GM19397 (cell line): ENCODE measurements around the gene FGFBP1.

Experiments used
- ATAC-seq: cut with Tn5 transposase; IDR thresholded peaks from one replicate; pipeline ENCODE4 v1.9.1; 2021; ENCODE audit warnings: mild to moderate bottlenecking, moderate library complexity; ENCODE audit not compliant: unreplicated experiment

FGFBP1 gene

GRCh38 chr4:15938640-15939039 is at the start of gene FGFBP1:
FGFBP1 (minus strand) TSS chr4:15938740; CDS start chr4:15936632, 2,108 bp downstream.
- ATAC-seq, result no peak

DNA sequence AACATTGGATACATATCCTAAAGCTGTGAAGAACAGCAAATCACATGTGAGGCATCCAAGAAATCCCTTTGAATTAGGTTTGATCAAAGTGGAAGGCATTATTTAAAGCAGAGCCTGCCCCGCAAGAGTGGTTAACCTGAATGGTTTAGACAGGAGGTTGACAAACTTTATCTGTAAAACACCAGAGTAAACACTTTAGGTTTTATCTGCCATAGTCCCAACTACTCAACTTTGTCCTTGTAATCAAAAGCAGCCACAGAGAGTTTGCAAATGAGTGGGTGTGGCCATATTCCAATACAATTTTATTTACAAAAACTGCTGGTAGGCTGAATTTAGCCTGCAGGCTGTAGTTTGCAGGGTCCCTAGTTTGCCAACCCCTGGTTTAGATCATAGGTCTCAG is 49.7 kb upstream of the FGFBP1 start:
- no peak for ATAC-seq

DNA sequence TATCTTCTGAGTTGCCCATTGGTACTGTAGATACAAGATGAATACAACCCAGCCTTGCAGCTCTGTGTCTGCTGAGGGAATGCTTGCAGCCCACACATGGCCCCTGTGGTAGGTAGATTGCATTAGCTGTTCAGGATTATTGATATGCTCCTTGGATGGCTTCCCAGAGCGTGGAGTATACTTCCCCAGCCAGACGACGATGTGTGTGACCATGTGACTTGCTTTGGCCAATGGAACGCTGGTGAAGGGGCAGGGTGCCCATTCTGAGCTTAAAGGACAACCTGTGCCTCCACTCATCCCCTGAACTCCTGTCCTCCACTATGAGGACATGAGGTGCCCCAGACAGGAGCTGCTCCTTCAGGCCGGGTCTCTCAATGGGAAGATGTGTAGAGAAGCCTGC is 48.4 kb upstream of the FGFBP1 start:
- no peak for ATAC-seq

- no peak for ATAC-seq
Observed at GRCh38 chr4:15983610-15984009, 45.1 kb upstream of the FGFBP1 start.

- no peak for ATAC-seq
Observed at GRCh38 chr4:15982842-15983524, 44.4 kb upstream of the FGFBP1 start.

- ATAC-seq, result no peak
Observed at GRCh38 chr4:15976456-15977447, 38.2 kb upstream of the FGFBP1 start.

- ATAC-seq, result no peak
Observed at GRCh38 chr4:15971068-15971801, 32.7 kb upstream of the FGFBP1 start.

DNA sequence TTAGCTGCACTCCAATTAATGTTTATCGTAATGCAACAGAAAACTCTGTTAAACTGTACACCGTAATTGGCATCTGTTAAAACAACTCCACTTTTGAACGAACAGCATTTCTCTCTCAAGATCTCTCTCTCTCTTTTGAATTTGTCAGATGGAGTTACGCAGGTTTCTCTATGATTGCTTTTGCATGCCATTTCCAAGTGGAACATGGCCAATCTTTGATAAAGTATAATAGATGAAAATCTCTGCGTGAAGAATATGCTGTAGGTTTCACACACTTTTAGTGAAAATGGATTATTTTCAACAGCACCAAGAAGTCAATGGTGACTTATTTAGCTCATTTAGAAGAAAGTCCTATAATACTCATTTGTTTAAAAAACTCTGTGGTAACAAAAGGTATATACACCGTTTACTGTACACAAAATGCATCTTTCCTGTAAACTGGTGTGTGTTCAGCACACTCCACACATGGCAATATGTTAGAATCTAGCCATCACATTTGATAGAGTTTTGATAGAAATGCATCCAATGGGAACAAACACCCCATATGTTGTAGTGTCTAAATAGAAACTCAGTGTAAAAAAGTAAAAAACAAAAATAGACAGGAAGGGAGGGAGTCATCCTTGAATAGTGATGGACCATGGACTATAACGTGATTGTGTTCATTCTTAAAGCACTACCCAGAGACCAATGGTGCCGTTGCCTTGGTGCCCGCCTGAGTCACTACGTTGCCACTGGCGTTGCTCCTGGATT is 30.2 kb upstream of the FGFBP1 start:
- no peak for ATAC-seq

- no peak for ATAC-seq
Observed at GRCh38 chr4:15965325-15965724, 26.8 kb upstream of the FGFBP1 start.

- no peak for ATAC-seq
Observed at GRCh38 chr4:15964159-15964558, 25.6 kb upstream of the FGFBP1 start.

DNA sequence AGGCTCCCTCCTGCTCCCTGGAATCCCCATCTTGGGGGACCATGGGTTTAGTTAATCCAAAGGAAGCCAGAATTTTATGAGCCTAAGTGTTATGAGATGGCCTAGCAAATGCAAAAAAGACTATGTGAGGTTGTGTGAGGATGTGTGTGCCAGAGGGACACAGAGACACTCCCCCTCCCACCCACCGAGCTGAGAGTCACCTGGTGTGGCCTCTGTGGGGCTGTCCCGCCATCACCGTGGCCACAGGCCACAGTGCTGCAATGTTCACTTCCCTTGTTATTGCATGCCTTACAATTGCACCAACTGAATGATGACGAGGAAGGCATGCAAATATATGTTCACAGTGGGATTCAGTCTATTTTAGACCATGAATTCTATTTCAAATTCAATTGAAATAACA is 25.0 kb upstream of the FGFBP1 start:
- peak; percentile 59 for ATAC-seq

DNA sequence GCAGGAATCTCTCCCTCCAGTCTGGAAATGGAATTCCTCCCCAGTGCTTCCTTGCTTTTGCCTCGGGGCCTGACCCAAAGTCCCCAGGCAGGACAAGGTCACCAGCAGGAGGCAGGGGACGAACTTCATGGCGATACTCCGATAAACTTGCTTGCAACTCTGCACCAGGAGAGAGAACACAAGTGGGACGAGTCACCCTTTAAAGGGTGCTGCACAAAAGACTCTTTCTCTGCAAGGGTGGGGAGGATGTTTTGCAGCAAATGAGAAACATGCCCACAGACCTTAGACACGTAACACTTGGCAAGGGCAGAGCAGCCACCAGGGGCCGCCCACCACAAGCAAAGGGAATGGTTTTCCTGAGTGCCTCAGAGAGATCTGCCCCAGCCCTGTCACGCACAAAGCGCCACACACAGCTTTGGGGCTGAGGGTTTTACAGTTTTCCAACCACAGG is 24.5 kb upstream of the FGFBP1 start, which contains the start of gene FGFBP2:
Gene FGFBP2 (minus strand): TSS at position 175 of the 451 bp plus-strand sequence. CDS start 46 bp downstream, at position 129.
- peak; percentile 51 for ATAC-seq

DNA sequence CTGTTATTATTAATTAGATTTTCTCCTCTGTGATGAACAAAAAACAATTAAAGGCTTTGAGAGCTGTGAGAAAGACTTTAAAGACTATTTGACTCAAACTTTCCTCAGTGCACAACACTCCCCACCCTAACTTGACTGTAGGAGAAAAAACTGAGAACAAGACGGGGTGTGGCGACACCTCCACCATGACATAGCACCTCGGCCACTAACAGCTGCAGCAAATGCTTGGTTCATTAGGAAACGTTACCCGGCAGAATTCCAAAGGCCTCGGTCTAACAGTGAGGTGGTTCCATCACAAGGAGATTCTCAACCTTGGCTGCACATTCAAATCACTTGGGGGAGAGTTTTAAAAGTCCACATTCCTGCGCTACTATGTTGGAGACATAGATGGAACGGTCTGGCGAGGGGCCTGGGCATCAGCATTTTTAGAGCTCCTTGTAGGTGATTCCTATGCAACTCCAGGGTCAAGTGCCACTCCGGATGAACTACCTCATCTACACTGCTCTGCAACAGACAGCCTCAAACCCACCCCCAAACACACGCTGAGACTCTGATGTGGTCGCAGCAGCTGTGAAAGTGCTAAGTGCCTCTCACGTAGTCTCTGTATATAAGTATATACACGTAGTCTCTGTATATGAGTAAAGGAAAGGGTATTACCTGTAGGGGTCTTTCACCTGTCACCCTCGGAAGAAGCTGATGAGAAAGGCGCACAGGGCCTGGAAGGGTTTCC is 23.4 kb upstream of the FGFBP1 start:
- ATAC-seq, result no peak

GRCh38 chr4:15958562-15958961 is 20.0 kb upstream of the FGFBP1 start:
- no peak for ATAC-seq

- peak; percentile 87 for ATAC-seq
Observed at GRCh38 chr4:15956179-15956850, 17.8 kb upstream of the FGFBP1 start.

GRCh38 chr4:15955670-15956069 is 17.1 kb upstream of the FGFBP1 start:
- ATAC-seq, result peak; percentile 5

DNA sequence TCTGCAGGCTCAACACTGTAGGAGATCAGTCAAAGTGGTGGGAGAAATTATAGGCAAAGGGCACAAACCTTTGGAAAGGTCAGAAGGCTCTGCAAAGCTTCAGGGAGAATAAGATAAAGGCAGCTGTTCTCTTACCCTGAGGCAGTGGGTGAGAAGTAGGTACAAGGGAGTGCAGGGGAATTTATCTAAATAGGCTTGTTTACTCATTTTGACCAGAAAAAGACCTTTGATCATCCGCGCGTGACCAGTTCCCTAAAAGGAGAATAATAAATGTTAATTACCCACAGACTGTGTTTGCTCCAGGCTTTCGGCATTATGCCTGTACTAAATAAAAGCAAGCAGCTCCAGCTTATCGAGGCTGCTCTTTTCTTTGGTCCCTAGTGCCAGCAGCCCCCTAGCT is 15.1 kb upstream of the FGFBP1 start:
- no peak for ATAC-seq

DNA sequence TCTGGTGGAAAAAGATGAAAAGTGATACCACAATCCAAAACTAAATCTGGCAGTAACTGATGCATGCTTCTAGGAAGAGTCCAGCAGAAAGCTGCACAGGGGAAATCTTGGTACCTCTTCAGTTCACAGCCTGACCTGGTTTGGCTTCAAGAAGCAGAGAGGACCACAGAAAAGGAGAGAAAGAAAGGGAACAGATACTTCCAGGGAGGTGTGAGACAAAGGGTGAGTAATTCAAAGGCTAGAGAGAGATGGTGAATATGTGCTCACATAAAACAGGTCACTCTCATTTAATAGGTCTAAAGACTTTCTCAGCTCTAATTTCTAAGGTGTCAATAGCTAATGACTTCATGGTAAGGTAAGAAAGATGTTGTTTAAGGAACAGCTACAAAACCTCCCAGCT is 13.2 kb upstream of the FGFBP1 start:
- ATAC-seq, result no peak

- no peak for ATAC-seq
Observed at GRCh38 chr4:15948826-15949225, 10.3 kb upstream of the FGFBP1 start.
